ENCODE measurements around the gene MYH9.

GRCh38 chr22:36239401-36240171 lies 148.2 kb downstream of the MYH9 start, which contains the start of gene APOL2:
- TF ChIP-seq CTCF (IDR thresholded peaks at IDR 0.05) (peak; percentile 77 to 90 (median 87)), POLR2A (IDR thresholded peaks at IDR 0.05) (peak; percentile 77 to 91)
